Adrenal gland (tissue), 12 donors: ENCODE results near the gene PRRC2B. TPM values are rescaled to one million over a fixed set of nuclear protein-coding genes. Genes with fewer than 3 reads are reported as not detected.
"Not testable (repeated sequence)": the region's sequence is repeated elsewhere in the genome, so short reads cannot be mapped to it uniquely, and the experiment has no call there.

Source experiments
- DNase-seq, 7 donors: peaks; one replicate each; pipeline ENCODE4 v3.0.0-alpha.2; 2019 to 2020
- H3K27ac ChIP-seq, 5 donors: fragments of 200-600 bp; sonication (generic) in 4 of 5; 1 replicate in 3 of 5; 2 replicates in 2 of 5; pipeline versions ENCODE4 v1.5.1 to v1.8.0; 2016 to 2020; ENCODE audit warnings: mild to moderate bottlenecking in 1 of 5
- H3K27me3 ChIP-seq: fragments of 200-600 bp; 2 replicates; pipeline ENCODE4 v1.8.0; 2021
- H3K36me3 ChIP-seq, 2 donors: fragments of 200-600 bp; replicated peaks in 1 of 2; 1 replicate in 1 of 2; 2 replicates in 1 of 2; pipeline versions ENCODE4 v1.5.1 to v1.8.0; 2018 to 2022
- H3K4me1 ChIP-seq, 2 donors: fragments of 200-600 bp; replicated peaks in 1 of 2; 1 replicate in 1 of 2; 2 replicates in 1 of 2; pipeline versions ENCODE4 v1.5.1 to v1.8.0; 2018 to 2021
- H3K4me3 ChIP-seq, 4 donors: fragments of 200-600 bp; sonication (generic) in 3 of 4; one replicate each; pipeline ENCODE4 v1.5.1; 2016 to 2018
- H3K9me3 ChIP-seq, 3 donors: fragments of 200-600 bp; sonication (generic) in 1 of 3; replicated peaks in 1 of 3; 1 replicate in 2 of 3; 2 replicates in 1 of 3; pipeline versions ENCODE4 v1.5.1 to v1.8.0; 2016 to 2021
- POLR2A ChIP-seq, 2 donors: fragments of 450-650 bp; IDR thresholded peaks; one replicate each; pipeline ENCODE4 v1.6.1; 2017; ENCODE audit warnings: antibody characterized with exemption in 2 of 2, mild to moderate bottlenecking in 2 of 2, moderate library complexity in 1 of 2
- WGBS, 4 donors: extraction: QIAGEN DNeasy Blood & Tissue Kit in 2 of 4; methylation state at CpG; one replicate each; pipeline versions ENCODE4 v1.1.5 to v1.1.7; 2013 to 2017; 5-methylcytosine and 5-hydroxymethylcytosine counted together
- intact Hi-C, 2 donors: fragments of 100-400 bp; cut with DNase I; formaldehyde crosslinking; loops; one replicate each; pipeline versions ENCODE4 v1.14.1 to v1.15.0; 2022 to 2023
- polyA plus RNA-seq, 3 donors: library from polyadenylated mRNA; stranded (reverse); fragments of 200-250 nt in 2 of 3; fragments of 350-450 nt in 1 of 3; fragmentation: Illumina TruSeq in 1 of 3; extraction: RNeasy Lipid Tissue Mini Kit (QIAGEN cat#74804) in 1 of 3; gene quantifications; one replicate each; pipeline ENCODE4 v1.2.3, GENCODE V29; 2013 to 2014
- total RNA-seq, 9 donors: library from RNA; depleted of rRNA in 4 of 9; stranded (reverse); fragments of >200 nt in 4 of 9; fragments of 120-200 nt in 1 of 9; fragmentation: NEBNext Ultra II Directional in 1 of 9; extraction: Animal tissue kit (Norgen Biotek cat#: 25700) in 1 of 9; gene quantifications; one replicate each; pipeline versions ENCODE4 v1.1.0 to v1.2.4, GENCODE V29; 2013 to 2023
- TF ChIP-seq, protein P1 (sequence below), 6 experiments: fragments of 450-650 bp in 4 of 6; fragments of 200-600 bp in 2 of 6; sonication (generic) in 1 of 6; IDR thresholded peaks; 1 replicate in 5 of 6; 2 replicates in 1 of 6; pipeline versions ENCODE4 v1.5.1 to v1.8.0; 2016 to 2021; ENCODE audit warnings: antibody characterized with exemption in 6 of 6, mild to moderate bottlenecking in 2 of 6, moderate library complexity in 1 of 6
- donor health status: healthy with polysubstance abuse.
- donor health status: Bipolar disorder and iron deficiency.
- donor health status: DM: yes; HTN: yes; CAD: no.
- donor health status: DM: no; HTN: no; CAD: no.
- donor health status: DM: no; HTN: no; CAD: no.
- donor health status: DM: yes; HTN: yes; CAD: no.

Gene PRRC2B
- total and polyA plus RNA-seq, 12 donors: 42.3 to 255 (median 145) TPM

DNA sequence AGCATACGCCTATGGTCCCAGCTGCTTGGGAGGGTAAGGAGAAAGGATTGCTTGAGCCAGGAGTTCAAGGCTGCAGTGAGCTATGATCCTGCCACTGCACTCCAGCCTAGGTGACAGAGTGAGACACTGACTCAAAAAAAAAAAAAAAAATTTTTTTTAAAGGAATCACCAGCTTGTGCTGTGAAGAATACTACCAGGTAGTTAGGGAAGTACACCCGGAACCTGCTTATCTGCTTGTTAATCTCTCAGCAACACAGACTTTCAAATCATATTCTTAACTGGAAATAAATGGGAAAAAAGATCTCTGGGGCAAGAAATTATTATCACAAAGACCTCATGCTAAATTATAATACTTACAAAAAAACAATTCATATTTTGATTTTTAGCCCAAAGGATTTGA, 26.4 kb upstream of the PRRC2B start:
- intact Hi-C loops: loop anchor here in 1 of 2 donors (10.0 kb wide), 1 partner anchor 217 kb away; no protein-coding TSS in a partner anchor
- Histone ChIP-seq H3K9me3 (no peaks in the 10 kb centered on the region), H3K36me3 (no peaks in the 10 kb centered on the region), H3K27ac (no peak overlapping the region), H3K4me3 (no peak overlapping the region), H3K4me1 (peaks cover under 1 to 4% of the 10 kb centered on the region in 2 donors), H3K27me3 (no peaks in the 10 kb centered on the region)
- TF ChIP-seq POLR2A (IDR thresholded peaks at IDR 0.05): no peak
- TF ChIP-seq, protein P1, sequence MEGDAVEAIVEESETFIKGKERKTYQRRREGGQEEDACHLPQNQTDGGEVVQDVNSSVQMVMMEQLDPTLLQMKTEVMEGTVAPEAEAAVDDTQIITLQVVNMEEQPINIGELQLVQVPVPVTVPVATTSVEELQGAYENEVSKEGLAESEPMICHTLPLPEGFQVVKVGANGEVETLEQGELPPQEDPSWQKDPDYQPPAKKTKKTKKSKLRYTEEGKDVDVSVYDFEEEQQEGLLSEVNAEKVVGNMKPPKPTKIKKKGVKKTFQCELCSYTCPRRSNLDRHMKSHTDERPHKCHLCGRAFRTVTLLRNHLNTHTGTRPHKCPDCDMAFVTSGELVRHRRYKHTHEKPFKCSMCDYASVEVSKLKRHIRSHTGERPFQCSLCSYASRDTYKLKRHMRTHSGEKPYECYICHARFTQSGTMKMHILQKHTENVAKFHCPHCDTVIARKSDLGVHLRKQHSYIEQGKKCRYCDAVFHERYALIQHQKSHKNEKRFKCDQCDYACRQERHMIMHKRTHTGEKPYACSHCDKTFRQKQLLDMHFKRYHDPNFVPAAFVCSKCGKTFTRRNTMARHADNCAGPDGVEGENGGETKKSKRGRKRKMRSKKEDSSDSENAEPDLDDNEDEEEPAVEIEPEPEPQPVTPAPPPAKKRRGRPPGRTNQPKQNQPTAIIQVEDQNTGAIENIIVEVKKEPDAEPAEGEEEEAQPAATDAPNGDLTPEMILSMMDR (IDR thresholded peaks at IDR 0.05): no peak
- no peak for DNase-seq
- 49 to 59% (median 55%) methylated on average over 2 of the region's 2 CpGs for WGBS, 4 donors

DNA sequence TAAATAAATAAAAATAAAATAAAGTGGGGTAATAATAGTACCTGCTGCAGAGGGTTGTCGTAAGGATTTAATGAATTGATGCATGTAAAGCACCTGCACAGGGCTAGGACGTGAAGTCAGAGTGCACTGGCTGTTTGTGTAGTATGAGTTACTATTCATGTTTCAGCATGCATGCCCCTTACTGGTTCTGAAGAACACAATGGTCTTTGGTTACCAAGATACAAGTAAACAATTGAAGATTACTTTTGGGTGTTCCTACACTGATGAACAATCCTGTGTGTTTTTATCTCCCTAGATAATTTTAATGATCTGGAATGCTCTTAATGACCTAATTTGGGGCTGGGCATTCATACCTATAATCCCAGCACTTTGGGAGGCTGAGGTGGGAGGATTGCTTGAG, 23.2 kb upstream of the PRRC2B start:
- WGBS, 4 donors: 78 to 93% (median 87%) methylated on average over 2 of the region's 2 CpGs

DNA sequence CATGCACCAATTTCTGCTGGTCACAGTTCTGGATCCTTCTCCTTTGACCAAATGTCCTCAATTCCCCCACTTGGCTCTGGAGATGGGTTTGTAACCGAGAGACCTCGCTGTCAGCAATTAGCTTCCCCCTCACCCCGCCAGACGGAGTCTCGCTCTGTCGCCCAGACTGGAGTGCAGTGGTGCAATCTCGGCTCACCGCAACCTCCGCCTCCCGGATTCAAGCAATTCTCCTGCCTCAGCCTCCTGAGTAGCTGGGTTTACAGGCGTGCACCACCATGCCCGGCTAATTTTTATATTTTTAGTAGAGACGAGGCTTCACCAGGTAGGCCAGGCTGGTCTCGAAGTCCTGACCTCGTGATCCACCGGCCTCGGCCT, 21.3 kb upstream of the PRRC2B start:
- H3K4me1 ChIP-seq, H3K9me3 ChIP-seq, H3K27me3 ChIP-seq, H3K36me3 ChIP-seq, intact Hi-C loops: not testable (repeated sequence)
- 40 to 54% (median 46%) methylated on average over 16 to 17 of the region's 17 CpGs for WGBS, 4 donors
- H3K27ac ChIP-seq: peak overlapping the region; percentile 86 to 96 (median 94)
- DNase-seq: peak in 4 of 7 donors; percentile 23 to 65 (median 44)
- H3K4me3 ChIP-seq: peak overlapping the region in 2 of 4 donors; percentile 35 to 46

More for the DNA sequence above, 23.2 kb upstream of the PRRC2B start:
- Histone ChIP-seq H3K9me3 (no peaks in the 10 kb centered on the region), H3K36me3 (no peaks in the 10 kb centered on the region), H3K4me1 (peaks cover 5 to 9% of the 10 kb centered on the region in 2 donors), H3K27me3 (no peaks in the 10 kb centered on the region), H3K4me3 (no peak overlapping the region), H3K27ac (no peak overlapping the region)
- DNase-seq: no peak
- TF ChIP-seq, protein P1 (IDR thresholded peaks at IDR 0.05): no peak
- TF ChIP-seq POLR2A (IDR thresholded peaks at IDR 0.05): no peak
- intact Hi-C loops: no loop called here

DNA sequence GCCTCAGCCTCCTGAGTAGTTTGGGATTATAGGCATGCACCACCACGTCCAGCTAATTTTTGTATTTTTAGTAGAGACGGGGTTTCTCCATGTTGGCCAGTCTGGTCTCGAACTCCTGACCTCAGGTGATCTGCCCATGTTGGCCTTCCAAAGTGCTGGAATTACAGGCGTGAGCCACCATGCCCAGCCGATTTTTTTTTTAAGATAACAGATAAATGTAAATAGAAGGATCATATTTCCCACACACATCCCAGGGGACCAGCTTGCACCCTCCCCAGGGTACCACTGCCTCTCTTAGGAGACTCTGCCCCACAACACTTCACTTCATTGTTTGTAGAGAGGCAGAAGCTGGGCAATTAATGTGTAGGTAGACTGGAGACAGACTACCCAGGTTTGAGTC, 19.2 kb upstream of the PRRC2B start:
- DNase-seq, H3K36me3 ChIP-seq, H3K4me1 ChIP-seq, H3K27me3 ChIP-seq, H3K27ac ChIP-seq, intact Hi-C loops, H3K9me3 ChIP-seq: not testable (repeated sequence)
- peak overlapping the region in 1 of 4 donors; percentile 60 for H3K4me3 ChIP-seq
- 68 to 84% (median 80%) methylated on average over 5 of the region's 5 CpGs for WGBS, 4 donors

DNA sequence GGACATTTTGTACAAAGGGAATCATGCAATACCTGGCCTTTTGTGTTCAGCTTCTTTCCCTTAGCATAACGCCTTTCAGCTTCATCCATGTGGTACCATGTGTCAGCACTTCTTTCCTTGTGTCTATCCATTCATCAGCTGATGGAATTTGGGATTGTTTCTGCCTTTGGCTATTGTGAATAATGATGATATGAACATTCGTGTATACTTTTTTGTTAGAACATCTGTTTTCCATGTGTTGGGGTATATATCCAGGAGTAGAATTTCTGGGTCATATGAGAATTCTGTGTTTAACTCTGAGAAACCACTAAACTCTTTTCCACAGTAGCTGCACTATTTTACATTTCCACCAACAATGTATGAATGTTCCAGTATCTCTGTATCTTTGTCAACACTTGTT, 14.8 kb upstream of the PRRC2B start:
- H3K27me3 ChIP-seq: no peaks in the 10 kb centered on the region
- DNase-seq: no peak
- intact Hi-C loops: no loop called here
- TF ChIP-seq POLR2A (IDR thresholded peaks at IDR 0.05): no peak
- TF ChIP-seq, protein P1 (IDR thresholded peaks at IDR 0.05): no peak
- H3K4me3 ChIP-seq: no peak overlapping the region
- no peak overlapping the region for H3K27ac ChIP-seq
- H3K36me3 ChIP-seq: no peaks in the 10 kb centered on the region
- WGBS, 4 donors: 88 to 97% (median 91%) methylated on average over 2 of the region's 2 CpGs
- H3K4me1 ChIP-seq: peaks cover 0 to 8% of the 10 kb centered on the region in 2 donors
- no peaks in the 10 kb centered on the region for H3K9me3 ChIP-seq
